GM21717 (cell line): ENCODE data around the gene S100A3.

ENCODE experiments used
- ATAC-seq: cut with Tn5 transposase; IDR thresholded peaks from one replicate; pipeline ENCODE4 v1.9.1; 2021; ENCODE audit warnings: mild to moderate bottlenecking, moderate library complexity; ENCODE audit not compliant: unreplicated experiment

The S100A3 gene

GRCh38 chr1:153515504-153516394, 33.3 kb downstream of the S100A3 start:
- ATAC-seq, result no peak

- ATAC-seq, result no peak
Measured at GRCh38 chr1:153513666-153514065, 35.4 kb downstream of the S100A3 start.

GRCh38 chr1:153513023-153513422, 36.0 kb downstream of the S100A3 start:
- no peak for ATAC-seq

GRCh38 chr1:153510984-153511410, 38.1 kb downstream of the S100A3 start:
- no peak for ATAC-seq

GRCh38 chr1:153509729-153510354, 39.2 kb downstream of the S100A3 start:
- no peak for ATAC-seq

GRCh38 chr1:153509036-153509435, 40.0 kb downstream of the S100A3 start:
- ATAC-seq, result no peak

- no peak for ATAC-seq
Measured at GRCh38 chr1:153507926-153508583, 41.0 kb downstream of the S100A3 start.

GRCh38 chr1:153506831-153507413, 42.1 kb downstream of the S100A3 start:
- no peak for ATAC-seq

GRCh38 chr1:153506386-153506785, 42.7 kb downstream of the S100A3 start:
- no peak for ATAC-seq

GRCh38 chr1:153505576-153505975, 43.5 kb downstream of the S100A3 start:
- no peak for ATAC-seq

GRCh38 chr1:153503766-153504165, 45.3 kb downstream of the S100A3 start:
- no peak for ATAC-seq

GRCh38 chr1:153498746-153499145, 50.3 kb downstream of the S100A3 start:
- ATAC-seq, result no peak
